ENCODE results near the gene MYOG.

MYOG gene

DNA sequence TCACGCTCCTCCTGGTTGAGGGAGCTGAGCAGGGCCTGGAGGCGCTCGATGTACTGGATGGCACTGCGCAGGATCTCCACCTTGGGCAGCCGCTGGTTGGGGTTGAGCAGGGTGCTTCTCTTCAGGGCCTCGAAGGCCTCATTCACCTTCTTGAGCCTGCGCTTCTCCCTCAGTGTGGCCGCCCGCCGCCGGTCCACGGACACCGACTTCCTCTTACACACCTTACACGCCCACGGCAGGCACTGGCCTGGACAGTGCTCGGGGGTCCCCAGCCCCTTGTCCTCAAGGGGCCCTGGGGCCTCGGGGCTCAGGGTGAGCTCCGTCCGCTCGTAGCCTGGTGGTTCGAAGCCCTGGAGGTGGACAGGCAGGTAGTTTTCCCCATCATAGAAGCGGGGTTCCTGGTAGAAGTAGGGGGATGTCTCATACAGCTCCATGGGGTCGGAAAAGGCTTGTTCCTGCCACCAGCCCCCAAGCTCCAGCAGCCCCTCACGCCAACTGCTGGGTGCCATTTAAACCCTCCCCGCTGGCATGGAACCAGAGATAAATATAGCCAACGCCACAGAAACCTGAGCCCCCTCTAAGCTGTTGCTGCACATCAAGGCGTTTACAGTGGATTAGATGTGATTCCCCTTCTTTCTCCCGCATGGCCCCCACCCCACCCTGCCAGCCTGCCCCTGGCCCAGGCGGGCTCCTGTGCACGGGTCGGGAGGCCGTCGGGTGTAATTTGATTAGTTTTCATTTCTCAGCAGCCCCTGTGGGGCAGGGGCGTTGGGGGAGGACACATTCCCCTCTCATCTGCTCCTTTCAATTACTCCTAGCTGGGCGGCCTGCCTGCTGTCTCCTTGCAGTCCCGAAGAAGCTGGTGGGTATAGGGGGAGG, at the start of gene MYOG:
Gene MYOG, minus strand, starts transcription at position 485 of the 879 bp plus-strand sequence. Its CDS starts 51 bp downstream, at position 434.
- no peak for DNase-seq

DNA sequence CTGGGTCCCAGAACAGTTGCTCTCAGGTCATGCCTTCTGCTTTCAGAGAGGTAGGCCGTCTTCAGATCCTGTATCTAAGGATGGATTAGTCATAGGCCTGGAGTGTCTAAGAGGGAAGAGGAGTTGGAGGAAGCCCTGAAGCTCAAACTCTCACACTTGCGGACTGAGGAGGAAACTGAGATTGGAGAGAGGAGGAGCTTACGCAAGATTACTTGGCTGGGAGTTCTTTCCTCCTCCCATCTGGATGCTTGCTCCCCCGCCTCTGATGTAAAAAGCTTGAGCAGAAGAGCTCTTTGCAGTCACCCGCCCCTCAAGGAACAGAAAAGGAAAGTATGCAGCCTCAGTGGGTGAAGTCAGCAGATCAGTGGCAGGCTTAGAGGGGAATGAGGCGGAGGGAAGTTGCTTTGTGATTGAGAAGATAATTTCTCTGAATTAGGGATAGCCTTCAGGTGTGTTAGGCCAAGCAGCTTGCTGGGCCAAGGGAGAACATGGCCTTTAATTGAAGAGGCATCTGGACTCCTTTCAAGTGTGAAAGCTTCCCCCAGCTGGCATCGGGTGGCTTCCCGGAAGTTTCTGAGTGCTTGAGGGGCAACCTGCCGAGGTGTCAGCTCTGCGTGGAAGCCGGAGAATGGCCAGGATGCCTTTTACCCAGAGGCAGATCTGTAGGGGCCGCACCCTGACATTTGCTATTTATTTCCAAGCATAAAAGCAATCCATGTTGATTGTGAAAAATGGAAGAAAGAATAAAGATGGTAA, 48.3 kb upstream of the MYOG start:
- DNase-seq: no peak

DNA sequence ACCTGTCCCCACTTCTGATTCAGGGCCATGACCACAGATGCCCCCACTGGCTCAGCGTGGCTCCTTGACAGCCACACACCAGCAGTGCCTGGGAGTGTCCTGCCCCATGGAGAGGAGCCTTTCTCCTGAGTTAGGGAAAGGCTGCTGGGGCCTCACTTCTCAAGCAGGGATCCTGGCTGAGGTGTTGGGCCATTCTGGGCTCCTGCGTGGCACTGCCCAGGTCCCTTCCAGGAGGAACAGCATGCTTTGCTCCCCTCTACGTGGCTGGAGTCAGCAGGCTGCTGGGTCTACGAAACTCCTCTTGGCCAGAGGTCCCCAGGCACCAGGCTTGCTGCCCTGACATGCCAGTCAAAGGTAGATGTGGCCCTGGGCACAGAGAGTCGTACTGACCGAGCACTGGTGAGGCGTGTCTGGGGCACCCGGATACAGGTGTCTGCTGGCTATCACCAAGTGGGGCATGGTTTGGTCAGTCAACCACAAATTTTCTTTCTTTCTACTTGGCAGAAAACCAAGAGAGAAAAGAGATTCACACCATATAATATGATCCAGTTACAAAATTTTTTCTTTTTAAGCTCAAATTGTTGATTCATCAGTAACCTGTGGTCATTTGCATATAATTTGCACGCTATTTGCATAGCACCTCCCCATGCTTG, 45.9 kb upstream of the MYOG start:
- DNase-seq: no peak

DNA sequence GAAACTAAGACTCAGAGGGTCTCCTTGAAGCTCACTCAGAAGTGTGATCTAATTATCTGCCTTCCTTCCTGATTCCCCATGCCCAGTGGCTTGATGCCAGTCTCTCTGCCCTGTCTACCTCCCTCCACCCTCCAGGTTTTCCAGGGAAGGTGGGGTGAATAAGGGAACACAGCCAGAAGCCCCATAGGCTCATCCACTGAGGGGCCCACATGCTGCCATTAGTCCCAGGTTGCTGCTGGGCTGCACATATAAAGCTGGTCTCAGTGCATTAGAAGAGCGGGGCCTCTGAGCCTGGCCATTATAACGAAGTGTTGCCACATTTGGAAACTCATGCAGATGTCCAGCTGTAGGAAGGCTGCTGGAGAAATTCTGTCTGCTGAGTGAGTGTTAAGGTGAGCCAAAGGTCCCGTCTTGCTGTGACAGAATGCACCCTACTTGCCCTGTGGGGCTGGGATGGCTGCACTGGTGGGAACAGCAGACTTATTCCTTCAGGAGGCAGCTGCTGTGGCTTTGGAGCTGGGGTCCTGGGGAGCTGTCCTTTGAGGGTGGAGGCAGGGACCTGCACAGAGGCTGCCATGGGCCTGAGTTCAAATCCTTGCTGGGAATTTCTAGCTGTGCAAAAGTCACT, 44.7 kb upstream of the MYOG start:
- DNase-seq: no peak

DNA sequence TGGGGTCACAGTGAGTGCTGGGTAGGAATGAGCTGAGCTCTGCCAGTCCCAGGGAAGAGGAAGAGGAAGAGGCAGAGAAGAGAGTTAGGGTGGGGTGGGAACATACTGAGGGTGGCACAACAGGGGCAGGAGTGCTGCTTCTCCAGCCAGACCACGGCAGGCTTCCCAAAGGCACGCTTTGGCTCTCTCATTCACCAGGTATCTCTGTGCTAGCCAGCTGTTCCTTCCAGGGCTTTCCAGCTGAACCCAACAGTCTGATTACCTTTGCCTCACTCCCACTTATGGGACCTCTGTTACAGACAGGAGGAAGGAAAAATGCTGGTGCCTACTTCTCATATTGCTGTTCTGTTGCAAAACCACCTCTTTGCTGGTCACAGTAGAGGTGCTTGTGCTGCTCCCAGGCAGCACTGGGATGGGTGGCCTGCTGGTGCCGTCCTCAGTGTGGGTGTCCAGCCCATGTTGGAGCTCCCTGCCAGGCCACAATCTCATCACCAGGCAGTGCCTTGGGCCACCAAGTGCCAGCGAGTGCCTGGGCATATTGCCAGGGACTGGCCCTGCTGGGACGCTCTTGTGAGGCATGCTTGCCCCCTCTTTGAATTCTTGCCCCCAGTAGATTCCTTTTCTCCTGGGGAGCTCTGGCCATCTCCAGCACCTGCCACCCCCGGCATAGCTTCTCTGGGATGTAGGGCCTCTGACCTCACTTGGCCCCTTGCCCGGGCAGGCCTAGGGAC, 43.9 kb upstream of the MYOG start:
- no peak for DNase-seq

DNA sequence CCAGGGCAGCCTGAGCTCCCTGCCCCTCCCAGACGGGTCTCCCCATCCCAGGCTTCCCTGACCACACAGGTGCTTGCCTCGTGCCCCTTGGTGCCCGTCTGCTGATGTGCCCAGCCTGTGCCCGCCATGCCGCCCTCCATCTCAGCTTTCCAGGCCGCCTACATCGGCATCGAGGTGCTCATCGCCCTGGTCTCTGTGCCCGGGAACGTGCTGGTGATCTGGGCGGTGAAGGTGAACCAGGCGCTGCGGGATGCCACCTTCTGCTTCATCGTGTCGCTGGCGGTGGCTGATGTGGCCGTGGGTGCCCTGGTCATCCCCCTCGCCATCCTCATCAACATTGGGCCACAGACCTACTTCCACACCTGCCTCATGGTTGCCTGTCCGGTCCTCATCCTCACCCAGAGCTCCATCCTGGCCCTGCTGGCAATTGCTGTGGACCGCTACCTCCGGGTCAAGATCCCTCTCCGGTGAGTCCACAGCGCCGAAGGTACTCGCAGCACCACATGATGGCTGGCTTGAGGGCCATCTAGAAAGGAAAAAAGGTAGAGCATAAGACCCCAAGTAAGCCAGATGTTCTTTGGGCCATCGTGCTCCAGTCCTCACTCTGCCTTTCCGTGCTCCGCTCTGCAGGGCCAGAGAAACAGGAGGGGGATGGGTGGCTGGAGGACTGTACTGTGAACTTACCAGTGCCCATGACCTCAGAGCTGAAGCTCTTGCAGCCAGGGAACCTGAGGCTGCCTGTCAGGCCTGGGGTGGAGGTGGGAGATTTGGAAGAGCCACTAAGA, 43.1 kb upstream of the MYOG start:
- no peak for DNase-seq

DNA sequence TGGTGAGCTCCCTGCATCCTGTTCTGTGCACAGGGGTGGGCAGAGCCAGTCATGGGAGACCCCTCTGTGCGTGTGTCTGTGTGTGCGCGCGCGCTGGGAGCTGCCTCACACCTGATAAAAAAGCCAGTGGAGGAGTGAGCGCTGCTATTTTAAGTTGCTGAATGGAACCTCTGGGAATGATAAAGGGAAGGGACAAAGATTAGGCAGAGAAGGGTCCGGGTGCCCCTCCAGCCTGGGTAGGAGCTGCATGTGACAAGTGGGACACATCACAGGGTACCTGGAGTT, 42.6 kb upstream of the MYOG start:
- no peak for DNase-seq

DNA sequence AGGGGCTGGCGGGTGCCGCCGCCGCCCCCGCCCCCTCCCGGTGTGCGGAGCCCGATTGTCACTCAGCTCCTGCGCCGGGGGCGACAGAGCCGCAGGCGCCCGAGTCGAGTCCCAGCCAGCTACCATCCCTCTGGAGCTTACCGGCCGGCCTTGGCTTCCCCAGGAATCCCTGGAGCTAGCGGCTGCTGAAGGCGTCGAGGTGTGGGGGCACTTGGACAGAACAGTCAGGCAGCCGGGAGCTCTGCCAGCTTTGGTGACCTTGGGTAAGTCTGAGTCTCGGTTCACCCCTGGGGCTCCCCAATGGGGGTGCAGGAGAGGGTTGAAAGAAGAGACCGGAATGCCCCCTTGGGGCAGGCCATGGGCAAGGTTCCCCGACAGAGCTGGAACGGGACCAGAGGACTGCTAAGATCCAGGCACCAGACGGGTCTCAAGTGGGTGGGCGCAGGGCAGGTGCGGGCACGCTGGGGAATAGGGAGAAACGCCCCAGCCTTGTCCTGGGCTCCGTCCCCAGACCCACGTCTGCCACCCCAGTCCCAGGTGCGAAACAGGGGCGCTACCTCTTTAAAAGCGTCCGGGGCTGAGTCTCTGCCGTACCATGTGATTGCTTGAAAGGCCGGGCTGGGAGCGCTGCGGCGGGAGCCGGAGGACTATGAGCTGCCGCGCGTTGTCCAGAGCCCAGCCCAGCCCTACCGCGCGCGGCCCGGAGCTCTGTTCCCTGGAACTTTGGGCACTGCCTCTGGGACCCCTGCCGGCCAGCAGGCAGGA, 42.0 kb upstream of the MYOG start, which contains the start of gene ADORA1:
Gene ADORA1, plus strand, starts transcription at position 61 of the 765 bp plus-strand sequence. CDS start 1,116 bp downstream, outside the sequence.
- no peak for DNase-seq

DNA sequence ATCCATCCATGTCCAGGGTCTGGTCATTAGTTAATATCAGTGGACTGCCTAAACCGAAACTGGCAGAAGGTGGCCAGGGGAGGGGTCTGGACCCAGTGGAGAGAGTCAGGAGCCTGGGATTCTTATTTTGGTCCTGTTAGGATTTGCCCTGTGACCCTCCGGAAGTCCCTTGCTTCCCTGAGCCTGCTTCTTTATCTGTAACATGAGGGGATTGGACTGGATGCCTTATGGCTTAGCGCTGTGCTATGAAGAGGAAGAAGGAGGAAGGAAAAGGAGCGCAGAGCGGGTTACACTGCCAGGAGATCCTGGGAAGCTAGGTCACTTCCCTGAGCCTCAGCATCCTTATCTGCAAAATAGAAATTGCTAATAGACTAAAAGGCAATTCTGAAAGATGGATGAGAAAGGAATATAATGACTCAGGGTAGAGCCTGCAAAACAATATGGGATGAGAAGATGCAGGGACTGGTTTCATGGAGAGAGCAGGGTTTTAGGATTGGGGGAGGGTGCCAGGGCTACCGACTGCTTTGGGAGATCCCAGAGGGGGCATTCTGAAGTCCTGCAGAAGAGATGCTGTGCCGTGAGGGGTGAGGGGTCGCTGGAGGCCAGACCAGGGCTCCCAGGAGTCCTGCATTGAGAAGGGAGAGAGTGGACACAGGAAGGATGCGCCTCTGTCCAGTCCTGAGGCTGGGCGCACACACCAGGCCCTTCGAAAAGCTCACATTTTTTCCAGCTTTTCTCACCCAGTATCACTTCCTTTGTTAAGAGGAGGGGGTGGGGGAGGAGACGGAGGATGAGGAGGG, 41.3 kb upstream of the MYOG start:
- DNase-seq: no peak

DNA sequence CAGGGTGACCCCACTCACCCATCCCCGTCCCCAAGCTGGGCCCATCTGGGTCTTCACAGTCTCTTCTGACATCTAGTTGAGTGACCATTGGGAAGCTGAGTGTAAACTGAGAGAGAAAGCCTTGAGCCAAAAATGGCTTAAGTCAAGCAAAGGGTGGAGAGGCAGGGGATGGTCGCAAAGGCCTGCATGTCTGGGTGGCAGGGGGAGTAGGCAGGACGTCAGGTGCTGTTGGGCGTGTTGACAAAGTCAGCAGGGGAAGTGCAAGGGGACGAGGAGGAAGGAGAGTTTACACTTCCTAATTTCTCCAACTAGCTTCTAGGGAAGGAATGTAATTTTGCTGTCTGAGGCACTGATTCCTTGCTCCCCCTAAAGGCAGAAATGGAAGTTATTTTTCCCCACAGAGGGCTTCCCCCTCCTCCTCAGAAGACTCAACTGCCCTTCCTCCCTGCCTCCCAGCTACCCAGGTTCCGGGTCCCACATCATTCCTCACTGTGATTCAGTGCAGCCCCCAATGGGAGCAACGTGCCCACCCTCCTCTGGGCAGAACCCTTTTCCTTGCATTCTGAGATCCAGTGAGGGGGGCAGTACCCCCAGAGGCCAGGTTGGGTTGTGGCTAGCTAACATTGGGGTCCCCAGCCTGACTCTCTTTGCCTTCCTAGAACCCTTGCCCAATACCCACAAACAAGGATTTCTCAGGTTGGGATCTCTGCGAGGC, 40.5 kb upstream of the MYOG start:
- DNase-seq: no peak

DNA sequence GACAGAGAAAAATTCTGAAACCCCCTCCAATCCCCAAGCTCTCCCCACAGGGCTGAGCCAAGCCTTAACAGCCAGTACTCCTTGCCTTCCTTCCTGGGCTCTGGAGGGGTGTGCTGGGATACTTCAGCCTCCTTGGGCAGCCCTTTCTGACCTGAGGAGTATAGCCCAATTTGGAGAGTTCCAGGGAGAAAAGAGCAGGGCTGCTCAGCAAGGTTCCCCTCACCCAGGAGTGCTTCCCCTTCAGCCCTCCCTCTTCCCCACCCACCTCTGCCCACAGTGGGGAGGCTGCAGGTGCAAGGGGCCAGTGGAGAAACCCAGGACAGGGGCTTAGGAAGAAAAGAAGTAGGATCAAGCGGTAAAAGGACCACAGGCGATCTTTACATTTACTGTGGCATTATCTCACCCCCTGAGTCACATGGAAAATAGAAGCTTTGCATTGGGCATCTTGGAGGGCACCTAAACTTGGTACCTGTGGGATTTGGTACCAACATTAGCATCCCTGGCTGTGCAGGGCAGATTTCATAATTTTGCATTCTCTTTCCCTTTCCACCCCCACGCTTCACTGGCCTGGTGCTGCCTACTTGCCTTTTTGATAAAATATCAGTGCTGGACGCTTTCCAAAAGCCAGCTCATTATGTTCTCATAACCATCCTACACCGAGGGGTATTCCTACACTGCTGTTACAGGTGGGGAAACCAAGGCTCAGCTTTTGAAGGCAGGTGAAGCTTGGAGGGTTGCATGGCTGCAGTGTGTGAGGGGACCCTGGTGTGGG, 38.9 kb upstream of the MYOG start:
- no peak for DNase-seq

DNA sequence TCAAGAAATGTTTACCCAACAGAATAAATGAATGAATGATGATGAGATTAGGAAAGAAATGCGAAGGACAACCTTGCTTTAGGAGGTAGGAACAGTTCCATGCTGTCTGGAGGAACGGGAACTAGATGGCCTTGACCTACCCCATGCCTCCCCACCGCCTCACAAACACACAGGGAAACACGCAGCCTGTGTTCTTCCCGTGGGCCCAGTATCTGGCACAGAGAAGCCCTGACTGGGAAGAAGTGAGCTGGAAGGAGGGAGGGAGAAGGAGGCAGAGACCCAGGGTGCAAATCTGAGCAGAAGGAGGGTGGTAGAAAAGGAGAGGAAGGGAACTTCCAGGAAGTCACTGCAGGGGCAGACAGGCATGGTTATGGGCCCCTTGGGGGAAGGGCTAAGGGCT, 38.2 kb upstream of the MYOG start:
- DNase-seq: no peak

DNA sequence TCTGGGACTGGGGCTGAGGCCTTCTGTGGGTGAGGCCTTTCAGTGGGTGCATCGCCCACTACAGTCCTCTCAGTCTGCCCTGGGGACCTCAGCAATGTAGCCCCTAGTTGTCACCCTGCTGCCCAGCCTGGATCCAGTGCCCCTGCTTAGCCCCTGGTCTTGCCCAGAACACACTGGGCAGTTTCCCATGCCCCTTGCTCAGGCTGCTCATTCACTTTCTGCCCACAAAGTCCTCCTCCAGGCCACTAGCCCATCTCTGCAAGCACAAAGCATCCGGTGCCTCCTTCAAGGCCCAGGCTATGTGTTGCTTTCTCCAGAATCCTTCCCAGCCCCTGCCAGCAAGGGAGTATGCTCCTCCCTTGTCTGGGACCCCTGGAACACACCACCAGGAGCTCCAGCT, 36.3 kb upstream of the MYOG start:
- DNase-seq: no peak

DNA sequence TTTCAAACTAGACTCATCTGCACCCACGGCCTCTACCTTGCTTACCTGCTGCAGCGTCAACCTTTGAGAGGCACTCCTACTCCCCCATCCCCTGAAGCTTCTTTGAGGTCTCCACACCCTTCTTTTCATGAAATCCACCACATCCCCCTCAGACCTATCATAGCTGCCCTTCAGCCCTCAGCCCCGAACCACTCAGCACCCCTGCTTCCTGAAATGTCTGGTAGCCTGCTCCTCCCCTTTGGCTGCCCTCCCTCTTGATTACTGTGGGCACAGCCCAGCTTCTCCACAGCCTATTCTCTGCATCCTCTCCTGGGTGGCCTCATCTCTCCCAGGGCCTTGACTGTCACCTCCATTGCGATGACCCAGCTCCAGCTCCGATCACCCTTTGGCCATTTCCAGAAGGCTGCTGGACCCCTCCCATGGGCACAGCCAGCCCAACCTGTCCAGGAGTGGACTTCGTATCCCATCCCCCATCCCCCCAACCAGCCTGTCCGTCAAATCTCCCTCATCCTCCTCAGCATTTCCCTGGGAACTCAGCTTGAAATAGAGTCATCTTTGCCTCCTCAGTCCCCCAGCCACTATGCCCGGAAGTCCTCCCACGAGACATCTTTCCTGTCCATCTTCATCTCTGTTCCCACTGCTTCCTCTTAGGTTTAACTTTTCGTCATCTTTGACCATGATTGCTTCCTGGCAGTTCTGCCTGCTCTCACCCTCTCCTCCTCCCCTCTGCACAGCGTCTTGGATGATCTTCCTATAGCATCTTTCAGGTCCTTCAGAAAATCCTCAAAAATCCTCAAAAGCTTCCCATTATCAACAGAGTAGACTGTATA, 35.6 kb upstream of the MYOG start:
- no peak for DNase-seq

DNA sequence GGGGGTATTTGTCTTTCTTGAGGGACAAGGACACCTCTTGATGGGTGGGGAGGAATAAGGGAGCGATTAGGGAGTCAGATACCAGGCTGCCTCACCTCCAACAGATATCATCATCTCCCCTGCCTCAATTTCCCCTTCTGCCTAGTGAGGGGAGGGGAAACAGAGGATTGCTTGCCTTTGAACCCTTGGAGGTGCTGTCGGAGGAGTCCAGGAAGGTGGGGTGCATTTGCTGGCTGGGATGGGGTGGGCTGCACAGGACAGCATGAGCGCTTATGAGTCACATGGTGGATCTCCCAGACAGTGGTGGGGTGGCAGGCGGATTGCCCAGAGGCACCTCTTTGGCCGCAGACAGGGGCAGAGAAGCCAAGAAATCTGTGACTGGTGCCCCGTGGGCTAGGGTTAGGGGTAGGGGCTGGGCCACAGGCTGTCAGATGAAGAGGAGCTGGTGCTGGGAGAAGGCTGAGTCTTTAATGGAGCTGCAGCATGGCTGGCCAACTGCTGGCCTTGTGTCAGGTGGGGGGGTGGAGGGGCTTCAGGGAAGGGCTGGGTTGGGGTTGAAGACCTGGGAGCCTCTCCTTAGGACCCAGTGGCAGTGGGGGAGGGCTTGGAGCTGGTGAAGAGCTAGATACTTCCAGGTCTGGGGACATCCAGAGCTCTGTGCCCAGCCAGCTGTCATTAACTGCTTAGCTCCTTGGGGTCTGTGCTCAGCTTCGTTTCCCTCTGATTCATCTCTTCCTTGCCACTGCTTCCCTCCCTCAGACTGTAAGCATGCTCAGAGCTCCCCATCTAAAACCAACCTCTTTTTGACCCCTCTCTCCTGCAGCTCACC, 34.7 kb upstream of the MYOG start:
- DNase-seq: no peak

Data from CD4-positive, alpha-beta T cell treated with Interleukin-6 for 4 hours (primary cell).